Measurements from ENCODE around the gene EWSR1.

The EWSR1 gene

GRCh38 chr22:29270475-29271271 lies 2.6 kb downstream of the EWSR1 start:
- Mint-ChIP-seq H3K4me1 (ENCODE audit: low read depth) (peaks cover 79% of the 10 kb centered on the region), H3K36me3 (ENCODE audit: low read depth) (peaks cover 89% of the 10 kb centered on the region), H3K27ac (peak overlapping the region; percentile 90), H3K9me3 (no peaks in the 10 kb centered on the region), H3K4me3 (peak overlapping the region; percentile 97), H3K27me3 (peaks cover 3% of the 10 kb centered on the region)

- H3K9me3 Mint-ChIP-seq = no peaks in the 10 kb centered on the region
- peaks cover 93% of the 10 kb centered on the region for H3K36me3 Mint-ChIP-seq (ENCODE audit: low read depth)
- H3K27me3 Mint-ChIP-seq = peaks cover 3% of the 10 kb centered on the region
- no peak overlapping the region for H3K27ac Mint-ChIP-seq
- peaks cover 83% of the 10 kb centered on the region for H3K4me1 Mint-ChIP-seq (ENCODE audit: low read depth)
- H3K4me3 Mint-ChIP-seq = no peak overlapping the region
Measured at GRCh38 chr22:29272624-29273023, 4.6 kb downstream of the EWSR1 start.

- Mint-ChIP-seq H3K4me3 (no peak overlapping the region), H3K27me3 (no peaks in the 10 kb centered on the region), H3K4me1 (ENCODE audit: low read depth) (peaks cover 82% of the 10 kb centered on the region), H3K36me3 (ENCODE audit: low read depth) (peaks cover 97% of the 10 kb centered on the region), H3K27ac (no peak overlapping the region), H3K9me3 (no peaks in the 10 kb centered on the region)
Measured at GRCh38 chr22:29275167-29275566, 7.1 kb downstream of the EWSR1 start.

GRCh38 chr22:29275819-29276565 lies 7.9 kb downstream of the EWSR1 start:
- Mint-ChIP-seq H3K36me3 (ENCODE audit: low read depth) (peaks cover 96% of the 10 kb centered on the region), H3K4me3 (no peak overlapping the region), H3K4me1 (ENCODE audit: low read depth) (peaks cover 74% of the 10 kb centered on the region), H3K27ac (no peak overlapping the region), H3K9me3 (no peaks in the 10 kb centered on the region), H3K27me3 (no peaks in the 10 kb centered on the region)

- Mint-ChIP-seq H3K36me3 (ENCODE audit: low read depth) (peaks cover 94% of the 10 kb centered on the region), H3K27ac (peak overlapping the region; percentile 10), H3K4me1 (ENCODE audit: low read depth) (peaks cover 54% of the 10 kb centered on the region), H3K27me3 (no peaks in the 10 kb centered on the region), H3K9me3 (no peaks in the 10 kb centered on the region), H3K4me3 (no peak overlapping the region)
Measured at GRCh38 chr22:29277927-29278326, 9.9 kb downstream of the EWSR1 start.

GRCh38 chr22:29284196-29284595 lies 16.1 kb downstream of the EWSR1 start:
- no peak overlapping the region for H3K27ac Mint-ChIP-seq
- H3K27me3 Mint-ChIP-seq = no peaks in the 10 kb centered on the region
- peaks cover 87% of the 10 kb centered on the region for H3K36me3 Mint-ChIP-seq (ENCODE audit: low read depth)
- peaks cover 3% of the 10 kb centered on the region for H3K4me1 Mint-ChIP-seq (ENCODE audit: low read depth)
- no peaks in the 10 kb centered on the region for H3K9me3 Mint-ChIP-seq
- H3K4me3 Mint-ChIP-seq = no peak overlapping the region

- no peak overlapping the region for H3K4me3 Mint-ChIP-seq
- H3K36me3 Mint-ChIP-seq (ENCODE audit: low read depth) = peaks cover 85% of the 10 kb centered on the region
Measured at GRCh38 chr22:29288837-29289236, 20.8 kb downstream of the EWSR1 start.

GRCh38 chr22:29290061-29290460 lies 22.0 kb downstream of the EWSR1 start:
- no peaks in the 10 kb centered on the region for H3K27me3 Mint-ChIP-seq
- no peak overlapping the region for H3K4me3 Mint-ChIP-seq
- H3K9me3 Mint-ChIP-seq = no peaks in the 10 kb centered on the region
- no peaks in the 10 kb centered on the region for H3K4me1 Mint-ChIP-seq (ENCODE audit: low read depth)
- peaks cover 85% of the 10 kb centered on the region for H3K36me3 Mint-ChIP-seq (ENCODE audit: low read depth)
- H3K27ac Mint-ChIP-seq = no peak overlapping the region

More at GRCh38 chr22:29288837-29289236, 20.8 kb downstream of the EWSR1 start:
- Mint-ChIP-seq H3K9me3 (no peaks in the 10 kb centered on the region), H3K27ac (no peak overlapping the region), H3K4me1 (ENCODE audit: low read depth) (peaks cover 3% of the 10 kb centered on the region), H3K27me3 (no peaks in the 10 kb centered on the region)

- Mint-ChIP-seq H3K4me1 (ENCODE audit: low read depth) (no peaks in the 10 kb centered on the region), H3K9me3 (no peaks in the 10 kb centered on the region), H3K27me3 (no peaks in the 10 kb centered on the region), H3K36me3 (ENCODE audit: low read depth) (peaks cover 89% of the 10 kb centered on the region), H3K27ac (no peak overlapping the region), H3K4me3 (no peak overlapping the region)
Measured at GRCh38 chr22:29291215-29291614, 23.1 kb downstream of the EWSR1 start.

GRCh38 chr22:29292379-29292778 lies 24.3 kb downstream of the EWSR1 start:
- Mint-ChIP-seq H3K4me3 (no peak overlapping the region), H3K27ac (no peak overlapping the region), H3K27me3 (no peaks in the 10 kb centered on the region), H3K36me3 (ENCODE audit: low read depth) (peaks cover 89% of the 10 kb centered on the region), H3K4me1 (ENCODE audit: low read depth) (no peaks in the 10 kb centered on the region), H3K9me3 (no peaks in the 10 kb centered on the region)

GRCh38 chr22:29298641-29299040 lies 30.6 kb downstream of the EWSR1 start:
- Mint-ChIP-seq H3K27ac (no peak overlapping the region), H3K9me3 (no peaks in the 10 kb centered on the region), H3K4me3 (no peak overlapping the region), H3K4me1 (ENCODE audit: low read depth) (no peaks in the 10 kb centered on the region), H3K36me3 (ENCODE audit: low read depth) (peaks cover 72% of the 10 kb centered on the region), H3K27me3 (no peaks in the 10 kb centered on the region)

GRCh38 chr22:29299136-29299900 lies 31.2 kb downstream of the EWSR1 start:
- no peak overlapping the region for H3K4me3 Mint-ChIP-seq
- H3K4me1 Mint-ChIP-seq (ENCODE audit: low read depth) = no peaks in the 10 kb centered on the region
- H3K27me3 Mint-ChIP-seq = peaks cover under 1% of the 10 kb centered on the region
- H3K36me3 Mint-ChIP-seq (ENCODE audit: low read depth) = peaks cover 67% of the 10 kb centered on the region
- no peak overlapping the region for H3K27ac Mint-ChIP-seq
- H3K9me3 Mint-ChIP-seq = no peaks in the 10 kb centered on the region

- no peak overlapping the region for H3K4me3 Mint-ChIP-seq
- peaks cover 11% of the 10 kb centered on the region for H3K27me3 Mint-ChIP-seq
- H3K36me3 Mint-ChIP-seq (ENCODE audit: low read depth) = peaks cover 58% of the 10 kb centered on the region
- H3K27ac Mint-ChIP-seq = no peak overlapping the region
- no peaks in the 10 kb centered on the region for H3K4me1 Mint-ChIP-seq (ENCODE audit: low read depth)
- H3K9me3 Mint-ChIP-seq = no peaks in the 10 kb centered on the region
Measured at GRCh38 chr22:29300467-29300806, 32.4 kb downstream of the EWSR1 start.

GRCh38 chr22:29300807-29301601 lies 32.9 kb downstream of the EWSR1 start:
- H3K27ac Mint-ChIP-seq = peak overlapping the region; percentile 6
- H3K9me3 Mint-ChIP-seq = no peaks in the 10 kb centered on the region
- peaks cover 14% of the 10 kb centered on the region for H3K27me3 Mint-ChIP-seq
- peaks cover 53% of the 10 kb centered on the region for H3K36me3 Mint-ChIP-seq (ENCODE audit: low read depth)
- H3K4me1 Mint-ChIP-seq (ENCODE audit: low read depth) = peaks cover 3% of the 10 kb centered on the region
- no peak overlapping the region for H3K4me3 Mint-ChIP-seq
